HG03159 (cell line): Measurements from ENCODE around the gene RHBDL3.
"Not testable (repeated sequence)": the region's sequence is repeated elsewhere in the genome, so short reads cannot be mapped to it uniquely, and the experiment has no call there.

Experiments used
- ATAC-seq: cut with Tn5 transposase; IDR thresholded peaks from one replicate; pipeline ENCODE4 v1.9.1; 2021; ENCODE audit warnings: mild to moderate bottlenecking, moderate library complexity; ENCODE audit not compliant: unreplicated experiment

Gene RHBDL3

GRCh38 chr17:32289471-32290070 lies 23.9 kb downstream of the RHBDL3 start:
- no peak for ATAC-seq

GRCh38 chr17:32292094-32292493 lies 26.5 kb downstream of the RHBDL3 start:
- ATAC-seq, result no peak

- ATAC-seq, result no peak
These were observed 31.8 kb downstream of the RHBDL3 start for GRCh38 chr17:32297424-32297823.

GRCh38 chr17:32297860-32298259 lies 32.2 kb downstream of the RHBDL3 start:
- no peak for ATAC-seq

GRCh38 chr17:32298298-32298697 lies 32.7 kb downstream of the RHBDL3 start:
- no peak for ATAC-seq

- no peak for ATAC-seq
These were observed 33.3 kb downstream of the RHBDL3 start for GRCh38 chr17:32298721-32299579.

- ATAC-seq, result no peak
These were observed 34.0 kb downstream of the RHBDL3 start for GRCh38 chr17:32299580-32300164.

GRCh38 chr17:32302037-32302436 lies 36.4 kb downstream of the RHBDL3 start:
- ATAC-seq, result no peak

GRCh38 chr17:32302860-32303649 lies 37.4 kb downstream of the RHBDL3 start:
- ATAC-seq, result no peak

GRCh38 chr17:32303781-32304288 lies 38.2 kb downstream of the RHBDL3 start:
- ATAC-seq, result no peak

GRCh38 chr17:32305049-32305448 lies 39.4 kb downstream of the RHBDL3 start:
- ATAC-seq, result no peak

GRCh38 chr17:32307658-32308057 lies 42.0 kb downstream of the RHBDL3 start:
- no peak for ATAC-seq

- no peak for ATAC-seq
These were observed 45.5 kb downstream of the RHBDL3 start for GRCh38 chr17:32311028-32311536.

- no peak for ATAC-seq
These were observed 49.0 kb downstream of the RHBDL3 start for GRCh38 chr17:32314636-32315035.

GRCh38 chr17:32315171-32315570 lies 49.5 kb downstream of the RHBDL3 start:
- no peak for ATAC-seq

GRCh38 chr17:32316653-32317052 lies 51.0 kb downstream of the RHBDL3 start:
- not testable (repeated sequence) for ATAC-seq

- ATAC-seq, result no peak
These were observed 51.7 kb downstream of the RHBDL3 start for GRCh38 chr17:32317353-32317752.

GRCh38 chr17:32318071-32318470 lies 52.4 kb downstream of the RHBDL3 start:
- no peak for ATAC-seq

- ATAC-seq, result no peak
These were observed 53.9 kb downstream of the RHBDL3 start for GRCh38 chr17:32319548-32319905.

- not testable (repeated sequence) for ATAC-seq
These were observed 54.4 kb downstream of the RHBDL3 start for GRCh38 chr17:32320080-32320479.

- no peak for ATAC-seq
These were observed 55.2 kb downstream of the RHBDL3 start for GRCh38 chr17:32320847-32321246.
